HG03175 (cell line): ENCODE results near the gene HAP1.

ENCODE experiments used
- ATAC-seq: cut with Tn5 transposase; IDR thresholded peaks from one replicate; pipeline ENCODE4 v1.9.1; 2021; ENCODE audit warnings: mild to moderate bottlenecking, moderate library complexity; ENCODE audit not compliant: unreplicated experiment

Gene HAP1

DNA sequence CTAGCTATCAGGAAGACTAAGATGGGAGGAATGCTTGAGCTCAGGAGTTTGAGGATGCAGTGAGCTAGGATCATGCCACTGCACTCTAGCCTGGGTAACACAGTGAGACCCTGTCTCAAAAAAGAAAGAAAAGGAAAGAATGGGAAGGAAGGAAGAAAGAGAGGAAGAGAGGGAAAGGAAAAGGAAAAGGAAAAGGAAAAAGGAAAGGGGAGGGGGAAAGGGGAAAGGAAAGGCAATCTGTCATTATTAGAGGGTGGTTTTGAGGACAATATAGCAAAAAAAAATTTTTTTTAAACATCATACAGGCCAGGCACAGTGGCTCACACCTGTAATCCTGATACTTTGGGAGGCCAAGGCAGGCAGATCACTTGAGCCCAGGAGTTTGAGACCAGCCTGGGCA lies 31.7 kb upstream of the HAP1 start:
- ATAC-seq, result no peak

DNA sequence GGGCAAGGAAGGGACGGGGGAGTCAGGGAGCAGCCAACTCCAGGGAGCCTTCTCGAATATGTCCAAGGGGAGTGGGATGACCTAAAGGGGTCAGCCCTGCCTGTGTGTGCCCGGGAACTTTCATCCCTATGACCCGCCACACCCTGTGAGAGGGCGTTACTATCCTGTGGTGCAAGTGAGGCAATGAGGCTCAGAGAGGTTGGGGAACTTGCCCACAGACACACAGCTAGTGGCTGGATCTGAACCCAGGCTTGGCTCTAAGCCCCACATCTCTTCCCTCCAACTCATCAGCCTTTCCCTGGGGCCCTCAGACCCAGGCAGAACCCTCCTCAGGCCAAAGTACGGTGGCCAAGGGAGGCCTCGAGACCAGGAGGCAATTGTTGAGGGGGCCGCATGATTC lies 28.9 kb upstream of the HAP1 start:
- no peak for ATAC-seq

DNA sequence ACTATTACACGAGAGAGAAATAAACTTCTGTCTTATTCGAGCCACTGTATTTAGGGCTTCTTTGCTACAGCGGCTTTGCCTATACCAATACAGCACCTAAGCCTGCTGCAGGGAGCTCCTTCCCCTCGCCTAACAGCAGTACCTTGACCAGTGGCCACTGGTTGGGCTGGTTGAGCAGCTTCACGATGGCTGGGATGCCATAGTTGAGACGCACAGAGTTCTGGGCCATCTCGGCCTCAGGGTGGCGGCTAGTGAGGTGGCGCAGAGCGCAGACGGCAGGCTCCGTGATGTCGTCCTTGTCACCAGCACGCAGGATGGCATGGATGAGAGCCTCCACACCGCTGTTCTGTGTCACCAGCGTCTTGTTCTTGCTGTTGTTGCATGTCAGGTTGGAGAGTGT lies 28.4 kb upstream of the HAP1 start:
- ATAC-seq, result no peak

DNA sequence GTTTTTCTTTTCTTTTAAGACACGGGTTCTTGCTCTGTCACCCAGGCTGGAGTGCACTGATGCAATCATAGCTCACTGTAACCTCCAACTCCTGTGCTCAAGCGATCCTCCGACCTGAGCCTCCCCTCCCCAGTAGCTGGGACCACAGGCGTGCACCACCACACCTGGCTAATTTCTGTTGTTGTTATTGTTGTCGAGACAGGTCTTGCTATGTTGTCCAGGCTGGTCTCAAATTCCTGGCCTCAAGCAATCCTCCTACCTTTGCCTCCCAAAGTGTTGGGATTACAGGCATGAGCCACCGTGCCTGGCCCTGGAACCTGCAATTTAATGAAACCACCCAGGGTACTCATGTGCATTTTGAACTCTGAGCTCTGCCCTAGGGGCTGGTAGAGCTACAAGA lies 27.9 kb upstream of the HAP1 start:
- ATAC-seq, result no peak

DNA sequence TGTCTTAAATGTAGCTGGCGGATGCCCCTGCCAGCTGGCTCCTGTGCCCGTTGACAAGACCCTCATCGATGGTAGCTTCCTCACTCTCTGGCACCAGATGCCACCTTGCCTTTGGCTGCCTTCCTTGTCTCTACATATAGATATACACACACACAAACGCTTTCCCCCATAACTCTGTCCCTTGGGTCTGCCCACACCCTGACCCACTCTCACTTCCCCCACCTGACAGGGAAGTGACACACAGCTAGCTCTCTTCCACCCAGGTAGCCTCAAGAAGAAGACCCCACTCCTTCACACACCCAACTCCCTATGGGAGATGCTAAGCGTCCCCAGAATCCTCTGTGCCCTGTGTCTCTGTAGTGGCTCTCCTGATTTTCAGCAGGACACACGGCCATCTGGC lies 26.4 kb upstream of the HAP1 start:
- ATAC-seq, result no peak

DNA sequence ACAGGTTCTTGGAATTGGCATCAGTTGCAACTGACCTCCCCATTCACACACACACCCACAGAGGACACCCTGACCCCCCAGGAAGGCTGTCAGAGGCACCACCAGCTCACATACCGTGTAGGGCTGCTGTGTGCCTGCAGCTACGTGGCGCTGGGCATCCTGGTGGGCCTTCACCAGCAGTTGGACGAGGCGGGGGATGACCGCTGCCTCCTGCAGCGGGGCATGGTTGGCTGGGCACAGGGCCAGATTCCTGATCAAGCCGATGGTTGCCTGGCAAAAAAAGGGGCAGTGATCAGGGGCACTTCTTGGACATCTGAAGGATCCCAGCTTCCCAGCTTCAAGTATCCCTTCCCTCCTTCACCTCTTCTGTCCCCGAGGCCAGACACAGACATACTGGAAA lies 24.2 kb upstream of the HAP1 start:
- ATAC-seq, result no peak

DNA sequence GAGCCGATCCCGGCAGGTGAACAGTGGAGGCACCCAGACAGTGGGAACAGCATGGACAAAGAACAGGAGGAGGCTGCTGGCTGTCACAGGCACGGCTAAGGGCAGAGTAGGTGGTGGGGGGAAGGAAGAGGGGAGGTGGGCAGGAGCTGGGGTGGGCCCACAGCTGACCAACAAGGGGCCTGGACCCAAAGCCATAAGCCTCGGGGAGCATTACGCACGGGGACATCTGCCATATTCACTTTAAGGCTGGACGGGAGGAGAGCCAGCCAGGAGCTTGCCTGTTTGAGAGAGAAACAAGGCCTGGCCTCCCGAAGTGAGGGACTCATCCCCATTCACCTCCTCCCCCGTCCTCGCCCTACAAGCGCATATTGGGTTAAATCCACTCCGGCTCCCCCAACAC lies 19.6 kb upstream of the HAP1 start:
- ATAC-seq, result no peak

DNA sequence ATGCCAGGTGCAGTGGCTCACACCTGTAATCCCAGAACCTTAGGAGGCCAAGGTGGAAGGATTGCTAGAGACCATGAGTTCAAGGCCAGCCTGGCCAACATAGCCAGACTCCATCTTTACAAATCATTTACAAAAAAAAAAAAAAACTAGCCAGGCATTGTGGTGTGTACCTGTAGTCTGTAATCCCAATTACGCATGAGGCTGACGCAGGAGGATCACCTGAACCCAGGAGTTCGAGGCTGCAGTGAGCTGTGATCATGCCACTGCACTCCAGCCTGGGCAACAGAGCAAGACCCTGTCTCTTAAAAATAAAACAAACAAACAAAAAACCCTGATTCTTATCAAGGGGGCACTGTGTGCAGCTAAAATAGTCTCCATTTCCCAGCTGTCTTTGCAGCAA lies 16.8 kb upstream of the HAP1 start:
- no peak for ATAC-seq

DNA sequence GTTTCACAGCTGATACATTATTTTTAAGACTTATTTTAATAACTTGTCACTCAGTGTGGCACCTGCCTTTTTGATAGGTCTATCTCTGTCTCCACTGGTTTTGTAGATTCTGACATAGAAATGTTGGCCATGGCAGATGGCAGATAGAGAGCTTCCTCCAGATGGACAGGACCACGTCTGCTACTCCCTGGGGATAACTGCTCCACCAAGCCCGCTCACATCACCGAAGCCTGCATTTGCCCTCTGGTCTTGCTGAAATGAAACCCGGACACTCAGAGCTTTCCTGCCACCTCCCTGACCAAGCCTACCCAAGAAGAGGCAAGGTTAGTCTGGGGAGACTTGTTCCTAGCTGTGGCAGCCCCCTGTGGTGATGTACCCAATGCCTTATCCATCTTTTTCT lies 16.4 kb upstream of the HAP1 start:
- no peak for ATAC-seq

DNA sequence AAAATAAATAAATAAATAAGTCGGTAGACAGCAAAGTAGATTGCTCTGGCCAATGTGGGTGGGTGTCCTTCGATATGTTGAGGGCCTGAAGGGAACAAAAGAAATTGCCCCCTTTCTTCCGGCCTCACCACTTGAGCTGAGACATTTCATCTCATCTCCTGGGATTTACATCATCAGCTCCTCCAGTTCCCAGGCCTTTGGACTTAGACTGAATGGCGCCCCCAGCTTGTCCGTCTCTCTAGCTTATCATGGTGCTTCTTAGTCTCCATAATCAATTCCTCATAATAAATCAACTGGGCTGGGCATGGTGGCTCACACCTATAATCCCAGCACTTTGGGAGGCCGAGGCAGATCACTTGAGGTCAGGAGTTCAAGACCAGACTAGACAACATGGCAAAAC lies 13.8 kb upstream of the HAP1 start:
- no peak for ATAC-seq

DNA sequence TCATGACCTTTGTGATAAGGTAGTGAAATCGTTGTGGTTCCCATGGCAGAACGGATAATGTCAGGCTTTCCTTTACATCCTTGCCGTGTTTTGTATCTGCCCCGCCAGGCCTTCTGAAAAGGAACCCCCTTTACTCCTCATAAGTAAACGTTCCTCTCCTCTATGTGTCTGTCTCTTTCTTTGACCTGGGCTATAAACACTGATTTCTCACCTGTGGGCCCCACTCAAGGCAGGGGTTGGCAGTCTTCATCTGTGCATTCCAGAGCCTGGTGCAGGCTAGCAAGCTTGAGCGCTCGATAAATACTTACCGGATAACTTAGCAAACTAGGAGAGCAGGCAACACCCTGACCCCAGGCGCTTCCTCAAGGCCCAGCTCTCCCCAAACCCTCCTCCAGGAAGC lies 7.3 kb upstream of the HAP1 start:
- ATAC-seq, result no peak

DNA sequence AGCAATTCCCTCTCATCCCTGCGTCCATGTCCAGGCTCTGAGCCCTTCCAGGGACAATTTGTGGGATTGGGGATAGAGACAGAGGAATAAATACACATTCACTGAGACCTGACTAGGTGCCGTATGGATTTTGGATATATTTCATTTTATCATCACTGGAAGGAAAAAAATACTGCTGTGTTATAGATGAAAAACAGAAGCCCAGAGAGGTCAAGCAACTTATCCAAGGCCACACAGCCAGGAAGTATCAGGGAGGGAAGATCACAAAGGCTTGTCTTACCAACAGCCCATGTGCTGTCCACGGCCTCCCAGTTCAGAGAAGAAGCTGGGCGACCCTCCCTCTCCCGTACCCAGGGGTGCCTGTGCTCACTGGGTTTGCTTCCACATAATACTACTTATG lies 6.1 kb upstream of the HAP1 start:
- no peak for ATAC-seq

DNA sequence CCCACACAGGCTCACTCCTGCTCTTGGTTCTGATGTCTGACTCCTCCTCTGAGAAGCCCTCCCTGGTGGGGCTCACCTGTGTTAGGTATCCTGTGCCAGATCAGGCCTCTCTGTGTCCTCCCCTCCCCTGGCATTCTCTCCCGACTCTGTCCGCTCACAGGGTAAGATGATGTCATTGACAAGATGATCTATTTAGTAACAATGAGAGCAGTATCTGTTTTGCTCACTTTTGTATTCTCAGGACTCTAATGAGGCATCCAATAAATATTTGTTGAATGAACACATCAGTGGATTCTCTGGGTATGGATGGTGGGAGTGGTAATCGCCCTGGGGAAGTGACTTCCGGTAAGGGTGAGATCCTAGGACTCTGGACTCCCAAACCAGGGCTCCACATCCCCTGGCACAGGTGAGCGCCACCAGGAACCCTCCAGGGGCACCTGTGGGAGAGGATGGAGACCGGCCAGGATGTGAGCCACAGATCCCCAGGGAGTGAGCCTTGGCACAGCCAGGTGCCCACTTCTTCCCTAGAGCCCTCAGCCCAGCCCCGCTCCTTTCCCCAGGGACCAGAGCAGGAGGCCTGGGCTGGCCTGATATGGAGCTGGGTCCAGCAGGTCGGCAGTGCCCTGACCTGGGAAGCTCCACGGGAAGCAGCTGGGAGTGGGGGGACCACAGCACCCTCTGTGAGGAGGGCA lies 5.4 kb upstream of the HAP1 start:
- ATAC-seq, result no peak

DNA sequence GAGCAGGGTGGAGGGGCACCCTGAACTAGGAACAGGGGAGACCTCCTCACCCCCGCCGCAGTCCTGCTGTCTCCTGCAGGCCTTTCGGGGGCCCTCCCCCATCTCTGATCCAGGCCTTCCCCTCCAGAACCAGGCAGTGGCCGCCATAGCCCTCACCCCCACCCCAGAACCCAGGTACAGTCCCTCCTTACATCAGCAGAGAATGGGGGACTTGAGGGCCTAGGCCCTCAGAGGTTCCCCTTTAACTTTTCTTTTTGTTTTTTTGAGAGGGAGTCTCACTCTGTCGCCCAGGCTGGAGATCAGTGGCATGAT lies 4.3 kb upstream of the HAP1 start:
- no peak for ATAC-seq

DNA sequence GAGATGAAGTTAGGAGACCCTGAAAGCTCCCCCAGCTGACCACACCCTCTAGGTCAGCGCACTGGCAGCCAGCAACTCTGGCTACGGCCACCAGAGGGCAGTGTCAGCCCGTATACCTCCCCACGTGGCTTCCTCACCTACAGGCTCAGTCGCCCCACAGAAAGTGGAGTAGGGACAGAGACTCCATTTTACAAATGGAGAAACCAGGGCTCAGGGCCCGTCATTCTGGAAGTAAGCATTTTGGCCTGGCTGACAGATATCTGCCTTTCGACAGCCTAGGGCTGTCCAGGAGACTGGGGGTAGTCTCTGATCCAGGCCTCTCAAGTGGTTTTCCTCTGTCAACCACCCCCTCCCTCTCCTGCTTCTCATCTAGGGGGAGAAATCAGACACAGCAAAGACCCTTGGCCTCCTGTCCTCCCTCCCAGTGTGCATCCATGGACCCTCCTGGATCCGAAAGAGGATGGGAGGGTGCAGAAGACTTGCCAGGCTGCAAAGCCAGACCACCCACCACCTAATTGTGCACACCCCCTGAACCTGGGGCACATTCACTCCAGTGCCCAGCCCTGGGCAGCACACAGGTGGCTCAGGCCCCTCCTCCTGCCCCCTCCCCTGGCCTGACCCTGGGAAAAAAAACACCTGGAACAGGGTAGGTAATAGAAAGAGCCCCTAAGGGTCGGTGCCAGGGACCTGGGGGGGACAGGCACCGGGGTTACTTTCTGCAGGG lies 3.8 kb upstream of the HAP1 start:
- ATAC-seq, result peak; percentile 76

DNA sequence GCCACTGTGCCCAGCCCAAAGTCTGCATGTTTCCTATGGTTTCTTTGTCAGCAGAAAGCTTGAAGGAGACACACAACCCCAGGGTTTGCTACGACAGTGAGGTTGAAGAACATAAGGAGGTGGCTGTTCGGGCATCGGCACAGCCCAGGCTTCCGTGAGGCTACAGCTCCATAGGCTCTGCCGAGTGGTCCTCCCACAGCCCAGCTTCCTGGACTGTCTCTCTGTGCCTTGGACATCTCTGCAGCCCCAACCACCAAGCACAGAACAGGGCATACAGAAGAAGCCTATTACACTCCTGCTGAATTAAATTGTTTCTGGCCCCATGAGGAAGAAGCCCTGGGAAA lies 3.2 kb upstream of the HAP1 start:
- no peak for ATAC-seq

DNA sequence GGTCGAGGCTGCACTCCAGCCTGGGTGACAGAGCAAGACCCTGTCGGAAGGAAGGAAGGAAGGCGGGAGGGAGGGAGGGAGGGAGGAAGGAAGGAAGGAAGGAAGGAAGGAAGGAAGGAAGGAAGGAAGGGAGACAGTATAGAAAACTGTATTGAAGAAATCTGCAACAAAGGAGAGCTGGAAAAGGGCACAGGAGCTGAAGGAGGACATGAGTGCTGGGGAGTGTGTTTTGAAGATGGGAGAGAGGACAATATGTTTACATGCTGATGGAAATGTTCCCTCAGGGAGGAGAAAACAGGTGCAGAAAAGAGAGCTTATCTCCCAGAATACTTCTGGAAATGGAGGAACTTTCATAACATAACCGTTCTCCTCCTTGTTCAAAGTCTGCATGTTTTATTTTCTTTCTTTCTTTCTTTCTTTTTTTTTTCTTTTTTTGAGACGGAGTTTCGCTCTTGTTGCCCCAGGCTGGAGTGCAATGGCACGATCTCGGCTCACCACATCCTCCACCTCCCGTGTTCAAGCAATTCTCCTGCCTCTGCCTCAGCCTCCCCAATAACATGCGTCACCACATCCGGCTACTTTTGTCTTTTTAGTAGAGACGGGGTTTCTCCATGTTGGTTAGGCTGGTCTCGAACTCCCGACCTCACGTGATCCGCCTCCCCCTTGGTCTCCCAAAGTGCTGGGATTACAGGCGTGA lies 2.7 kb upstream of the HAP1 start:
- no peak for ATAC-seq

DNA sequence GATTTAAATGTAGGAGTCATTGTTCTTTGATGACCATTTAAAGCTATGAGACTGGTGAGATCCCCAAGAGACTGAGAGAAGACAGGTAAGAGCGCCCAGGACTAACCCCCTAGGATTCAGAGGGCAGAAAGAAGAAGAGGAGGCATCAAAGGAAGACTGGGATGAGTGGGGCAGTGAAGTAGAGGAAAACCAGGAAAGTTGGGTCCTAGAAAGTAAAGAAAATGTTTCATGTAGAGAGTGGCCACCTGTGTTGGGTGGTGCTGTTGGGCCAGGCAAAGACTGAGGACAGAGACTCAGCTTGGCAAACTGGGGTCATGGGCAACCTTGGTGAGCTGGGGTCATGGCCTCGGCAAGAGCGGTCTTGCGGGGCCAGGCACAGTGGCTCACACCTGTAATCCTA lies 1.3 kb upstream of the HAP1 start:
- ATAC-seq, result no peak

DNA sequence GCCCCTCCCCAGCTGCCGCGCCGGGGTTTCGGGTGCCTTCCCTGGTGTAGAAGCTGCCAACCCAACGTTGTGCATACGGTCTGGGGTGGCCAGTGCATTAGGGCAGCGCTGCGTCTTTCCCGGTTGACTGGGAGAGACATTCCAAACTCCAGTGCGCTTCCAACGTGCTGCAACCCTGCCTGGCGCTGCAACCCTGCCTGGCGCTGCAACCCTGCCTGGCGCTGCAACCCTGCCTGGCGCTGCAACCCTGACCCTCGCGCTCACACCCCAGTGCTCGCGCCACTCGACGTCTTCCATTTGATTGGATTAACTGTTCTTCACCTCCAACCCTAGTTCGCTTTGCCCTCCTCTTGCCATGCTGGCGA lies 488 bp upstream of the HAP1 start:
- no peak for ATAC-seq

DNA sequence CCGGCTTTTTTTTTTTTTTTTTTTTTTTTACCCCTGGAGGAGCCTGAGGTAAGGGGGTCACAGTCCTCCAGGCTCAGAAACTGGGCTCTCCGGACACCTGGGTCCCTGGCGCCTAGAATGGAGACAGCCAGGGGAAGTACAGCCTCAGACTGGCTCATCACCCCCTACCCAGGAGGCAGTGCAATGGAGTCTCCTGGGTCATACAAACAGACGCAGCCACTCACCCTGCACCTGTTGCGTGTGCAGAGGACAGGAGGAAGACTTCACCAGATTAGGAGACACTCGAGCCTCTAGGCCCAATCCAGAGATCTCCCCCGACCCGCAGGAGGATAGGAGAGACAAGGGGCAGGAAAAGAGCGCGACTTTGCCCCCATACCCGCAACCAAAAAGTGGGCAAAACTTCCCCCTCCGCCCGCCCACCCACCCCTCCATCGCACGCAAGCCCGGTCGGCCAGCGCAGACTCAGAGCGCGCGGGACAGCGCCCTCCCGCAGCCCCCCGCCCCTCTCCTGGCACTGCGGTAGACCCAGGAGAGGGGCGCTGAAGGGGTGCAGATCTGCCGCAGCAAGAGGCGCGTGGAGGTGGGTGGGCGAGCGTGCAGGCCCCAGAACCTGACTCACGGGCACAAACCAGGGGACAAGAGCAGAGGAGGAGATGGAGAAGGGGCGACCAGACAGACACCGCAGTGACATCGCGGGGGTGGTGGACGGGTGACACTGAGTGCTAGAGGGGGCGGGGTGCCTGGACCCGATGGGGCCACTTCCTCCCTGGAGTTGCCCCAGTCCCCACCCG lies 900 bp downstream of the HAP1 start:
- no peak for ATAC-seq

DNA sequence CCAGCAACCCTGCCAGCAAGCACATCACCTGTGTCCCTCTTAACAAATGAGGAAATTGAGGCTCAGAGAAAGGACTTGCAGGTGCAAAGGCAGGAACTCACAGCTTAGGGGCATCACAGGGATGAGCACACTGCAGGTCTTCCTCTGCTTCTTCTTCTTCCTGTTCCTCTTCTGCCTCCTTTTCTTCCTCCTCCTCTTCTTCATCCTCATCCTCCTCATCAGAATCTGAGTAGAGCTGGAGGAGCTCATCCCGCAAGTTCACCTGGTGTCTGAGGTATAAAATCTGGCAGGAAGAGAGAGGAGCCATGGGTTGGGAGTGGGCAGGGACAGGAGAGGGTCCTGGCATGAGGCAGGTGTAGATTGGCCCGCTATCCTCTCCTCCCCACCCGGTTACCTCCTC lies 2.6 kb downstream of the HAP1 start:
- ATAC-seq, result no peak

DNA sequence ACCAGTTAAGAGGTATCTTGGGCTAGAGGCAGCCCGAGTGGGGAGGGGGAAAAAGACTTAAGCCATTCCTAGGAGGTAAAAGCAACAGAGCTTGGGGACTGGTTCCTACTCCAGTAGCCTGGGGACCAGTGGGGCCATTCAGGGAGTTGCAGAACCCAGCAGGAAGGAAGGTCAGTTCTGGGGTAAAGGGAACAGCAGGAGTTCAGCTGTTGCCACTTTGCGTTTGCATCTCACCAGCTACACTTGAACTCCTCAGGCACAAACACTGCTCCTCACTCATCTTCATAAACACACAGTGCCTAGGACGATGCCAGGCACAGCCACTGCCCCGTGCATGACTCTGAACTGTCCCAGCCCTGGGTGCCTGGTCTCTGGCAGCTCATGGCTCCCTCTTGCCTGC lies 4.0 kb downstream of the HAP1 start:
- ATAC-seq, result no peak
